DND-41 (cell line): ENCODE results near the gene HECTD1.

Source experiments
- CTCF ChIP-seq: IDR thresholded peaks from 2 replicates; pipeline ENCODE4 v1.5.1; 2012; ENCODE audit warnings: borderline replicate concordance, low read length, moderate library complexity, mild to moderate bottlenecking; ENCODE audit not compliant: poor library complexity, severe bottlenecking; ENCODE audit errors: extremely low read depth
- EZH2 ChIP-seq: IDR thresholded peaks from 3 replicates; pipeline ENCODE4 v1.6.1; 2012; ENCODE audit warnings: borderline replicate concordance, low read depth, mild to moderate bottlenecking, moderate library complexity, low read length, inconsistent platforms; ENCODE audit not compliant: severe bottlenecking

GRCh38 chr14:31173120-31173837, 34.3 kb downstream of the HECTD1 start:
- TF ChIP-seq CTCF (no peak), EZH2 (no peak)
